HepG2 (cell line): ENCODE results near the gene USP14. TPM values are rescaled to one million over a fixed set of nuclear protein-coding genes. Genes with fewer than 3 reads are reported as not detected.

Experiments used
- ATAC-seq: fragments of 200-7000 bp; cut with Tn5 transposase; 3 replicates; pipeline ENCODE4 v1.9.1; 2020; ENCODE audit warnings: mild to moderate bottlenecking, moderate library complexity
- BruUV-seq: library from RNA; stranded (reverse); fragments of 400-500 nt; replicated peaks from 2 replicates; lab custom pipeline; 2021; lab: Mats Ljungman, UMichigan
- CTCF ChIA-PET: fragments of 300-600 bp; formaldehyde crosslinking; extraction: SDS; loops from one replicate; lab custom pipeline; 2021; ENCODE audit warnings: low total read pairs, inconsistent platforms, low intra/inter-chr PET ratio; lab: Yijun Ruan, JAX
- POLR2A ChIA-PET: fragments of 350-600 bp; sonication (Branson Sonifier 250); formaldehyde crosslinking; loops from one replicate; lab custom pipeline; 2020; ENCODE audit warnings: antibody characterized with exemption, inconsistent platforms; lab: Yijun Ruan, JAX
- DNase-seq: peaks from one replicate; pipeline ENCODE4 v3.0.0-alpha.2; 2015; ENCODE audit warnings: low spot score
- FAIRE-seq: peaks from 3 replicates; lab custom pipeline; 2011; peaks lifted over from hg19 to GRCh38; lab: Jason Lieb, UNC
- H2AFZ ChIP-seq: one replicate; pipeline ENCODE4 v1.6.1; 2011; ENCODE audit warnings: low read length, inconsistent platforms
- H3K27ac ChIP-seq: fragments of 300-600 bp; 3 replicates; pipeline ENCODE4 v1.8.0; 2011; ENCODE audit warnings: mixed run types, mild to moderate bottlenecking, mixed read lengths, low read length, inconsistent platforms; ENCODE audit not compliant: insufficient read depth; ENCODE audit errors: extremely low read length
- H3K27me3 ChIP-seq, 2 experiments: fragments of 200-600 bp in 1 of 2; 2 replicates in 1 of 2; 3 replicates in 1 of 2; pipeline versions ENCODE4 v1.6.0 to v1.8.0; 2011; ENCODE audit warnings: low read length in 2 of 2, mild to moderate bottlenecking in 2 of 2, moderate library complexity in 2 of 2, inconsistent platforms in 1 of 2; ENCODE audit not compliant: insufficient read depth in 2 of 2, control insufficient read depth in 1 of 2
- H3K36me3 ChIP-seq, 2 experiments: fragments of 200-600 bp in 1 of 2; replicated peaks in 1 of 2; 2 replicates in 1 of 2; 3 replicates in 1 of 2; pipeline versions ENCODE4 v1.5.1 to v1.8.0; 2011; ENCODE audit warnings: low read length in 2 of 2, inconsistent platforms in 1 of 2; ENCODE audit not compliant: insufficient read depth in 2 of 2, control insufficient read depth in 1 of 2
- H3K4me1 ChIP-seq: 2 replicates; pipeline ENCODE4 v1.5.1; 2012; ENCODE audit warnings: low read length, inconsistent platforms; ENCODE audit not compliant: insufficient read depth
- H3K4me2 ChIP-seq: 2 replicates; pipeline ENCODE4 v1.6.0; 2011; ENCODE audit warnings: low read depth, low read length, inconsistent platforms
- H3K4me3 ChIP-seq, 3 experiments: fragments of 200-600 bp in 1 of 3; sonication (generic), shearing (Covaris generic) in 1 of 3; replicated peaks in 1 of 3; 2 replicates each; pipeline ENCODE4 v1.5.1; 2011 to 2016; ENCODE audit warnings: low read length in 3 of 3, inconsistent platforms in 2 of 3, low read depth in 2 of 3, mild to moderate bottlenecking in 2 of 3, control low read depth in 1 of 3, mixed read lengths in 1 of 3; ENCODE audit not compliant: insufficient read depth in 1 of 3
- H3K79me2 ChIP-seq: one replicate; pipeline ENCODE4 v1.6.1; 2011; ENCODE audit warnings: low read length, inconsistent platforms; ENCODE audit not compliant: insufficient read depth
- H3K9ac ChIP-seq: 2 replicates; pipeline ENCODE4 v1.6.0; 2011; ENCODE audit warnings: mild to moderate bottlenecking, low read depth, low read length, inconsistent platforms; ENCODE audit not compliant: insufficient read depth
- H3K9me3 ChIP-seq: 2 replicates; pipeline ENCODE4 v1.5.1; 2012; ENCODE audit warnings: mild to moderate bottlenecking, low read length
- H4K20me1 ChIP-seq: 2 replicates; pipeline ENCODE4 v1.6.0; 2011; ENCODE audit warnings: inconsistent platforms, mild to moderate bottlenecking, low read length, moderate library complexity; ENCODE audit not compliant: insufficient read depth
- ATAD3A ChIP-seq: sonication (generic); formaldehyde crosslinking; IDR thresholded peaks from 2 replicates; pipeline ENCODE4 v1.4.0; 2020; ENCODE audit warnings: missing genetic modification reagents
- PPARG ChIP-seq: conservative IDR thresholded peaks from 2 replicates; pipeline ENCODE4 v1.6.1; 2016; ENCODE audit warnings: missing biosample characterization, missing genetic modification reagents
- TBP ChIP-seq: sonication (generic); formaldehyde crosslinking; IDR thresholded peaks from 2 replicates; pipeline ENCODE4 v1.5.0; 2020; ENCODE audit warnings: missing genetic modification reagents
- ZBTB38 ChIP-seq: sonication (generic); formaldehyde crosslinking; IDR thresholded peaks from 2 replicates; pipeline ENCODE4 v1.5.1; 2020; ENCODE audit warnings: mild to moderate bottlenecking, missing genetic modification reagents
- ZNF230 ChIP-seq: sonication (generic); formaldehyde crosslinking; IDR thresholded peaks from 2 replicates; pipeline ENCODE4 v1.4.0; 2020; ENCODE audit warnings: mild to moderate bottlenecking, missing genetic modification reagents
- ZNF709 ChIP-seq: sonication (generic); formaldehyde crosslinking; IDR thresholded peaks from 2 replicates; pipeline ENCODE4 v1.5.0; 2020; ENCODE audit warnings: mild to moderate bottlenecking, missing genetic modification reagents
- whole genome bisulfite sequencing: methylation state at CpG from one replicate; pipeline ENCODE4 v1.1.6; 2017; ENCODE audit warnings: low lambda C conversion rate; 5-methylcytosine and 5-hydroxymethylcytosine counted together
- in situ Hi-C: cut with HindIII; loops from 2 replicates; pipeline ENCODE4 v1.10.0; 2017; ENCODE audit warnings: low pct_unique_long_range_greater_than_20kb; ENCODE audit not compliant: extremely low pct_ligation_motif_present
- intact Hi-C: fragments of 100-400 bp; cut with micrococcal nuclease; formaldehyde crosslinking; loops from one replicate; pipeline ENCODE4 v1.10.0; 2022; ENCODE audit not compliant: unreplicated experiment
- polyA plus RNA-seq, 8 experiments: library from polyadenylated mRNA; depleted of rRNA in 3 of 8; stranded (reverse) in 7 of 8; unstranded in 1 of 8; fragments of >200 nt; fragmentation: Illumina TruSeq in 4 of 8; extraction: Trizol in 4 of 8; gene quantifications; 2 replicates each; pipeline versions ENCODE4 v1.2.1 to v1.2.3, GENCODE V29; 2011 to 2016; ENCODE audit warnings: low read depth in 4 of 8, missing spikeins in 1 of 8, mixed read lengths in 1 of 8; ENCODE audit not compliant: insufficient read depth in 1 of 8
- total RNA-seq, 5 experiments: library from RNA; depleted of rRNA; stranded (reverse); fragments of >200 nt; fragmentation: Illumina TruSeq; extraction: Trizol; gene quantifications; 2 replicates each; pipeline ENCODE4 v1.2.3, GENCODE V29; 2016; ENCODE audit warnings: low read depth in 1 of 5
- TF ChIP-seq, protein P1 (sequence below): sonication (generic); formaldehyde crosslinking; IDR thresholded peaks from 2 replicates; pipeline ENCODE4 v1.4.0; 2020; ENCODE audit warnings: missing genetic modification reagents, borderline replicate concordance

USP14 gene
- total and polyA plus RNA-seq, 2 of the 13 experiments (the other 11 are each of a cell fraction or from before 2014, with no cell fraction given), result 14.7 to 16.6 TPM

DNA sequence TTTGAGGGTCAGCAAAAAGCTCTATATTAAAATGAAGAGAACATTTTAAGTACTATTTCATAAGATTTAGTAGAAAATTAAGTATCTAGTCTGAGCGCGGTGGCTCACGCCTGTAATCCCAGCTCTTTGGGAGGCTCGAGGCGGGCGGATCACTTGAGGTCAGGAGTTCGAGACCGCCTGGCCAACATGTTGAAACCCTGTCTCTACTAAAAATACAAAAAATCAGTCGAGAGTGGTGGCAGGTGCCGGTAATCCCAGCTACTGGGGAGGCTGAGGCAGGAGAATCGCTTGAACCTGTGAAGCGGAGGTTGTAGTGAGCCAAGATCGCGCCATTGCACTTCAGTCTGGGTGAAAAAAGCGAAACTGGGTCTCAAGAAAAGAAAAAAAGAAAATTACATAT is 1.6 kb downstream of the USP14 start:
- TF ChIP-seq TBP (CRISPR knock-in tag), result no peak
- TF ChIP-seq ZBTB38 (CRISPR knock-in tag), result peak; percentile 34; the same call in 1 of the 2 replicates
- intact Hi-C loops (loop anchor here (5.0 kb wide), 1 partner anchor 48 kb away; no protein-coding TSS in a partner anchor), in situ Hi-C loops (no loop called here)
- peaks cover 0 to 3% of the 10 kb centered on the region in 2 experiments; a peak in 1 of 5 replicates for H3K27me3 ChIP-seq
- peak overlapping the region; percentile 83 for H3K4me2 ChIP-seq
- DNase-seq (no peak), FAIRE-seq (no peak), ATAC-seq (no peak)
- no TSS peak for BruUV-seq
- peak overlapping the region; percentile 80 for H3K27ac ChIP-seq
- peak overlapping the region; percentile 75 to 90 (median 88) for H3K4me3 ChIP-seq
- no peak overlapping the region for H2AFZ ChIP-seq
- H3K9ac ChIP-seq, result peak overlapping the region; percentile 84; the same call in 1 of the 2 replicates
- H3K36me3 ChIP-seq, result peaks cover 3 to 19% of the 10 kb centered on the region in 2 experiments; a peak in 2 of 5 replicates
- H3K4me1 ChIP-seq, result peaks cover 59% of the 10 kb centered on the region
- no peaks in the 10 kb centered on the region for H3K9me3 ChIP-seq
- WGBS, result 94% methylated on average over 15 of the region's 15 CpGs
- peaks cover 50% of the 10 kb centered on the region for H3K79me2 ChIP-seq
- peaks cover 27% of the 10 kb centered on the region for H4K20me1 ChIP-seq
- CTCF ChIA-PET, result no interaction called here
- POLR2A ChIA-PET, result interaction anchor here (1.6 kb wide), 1 partner anchor 108 kb away, joined by 4 read pairs; the partner anchor contains the start of gene THOC1

DNA sequence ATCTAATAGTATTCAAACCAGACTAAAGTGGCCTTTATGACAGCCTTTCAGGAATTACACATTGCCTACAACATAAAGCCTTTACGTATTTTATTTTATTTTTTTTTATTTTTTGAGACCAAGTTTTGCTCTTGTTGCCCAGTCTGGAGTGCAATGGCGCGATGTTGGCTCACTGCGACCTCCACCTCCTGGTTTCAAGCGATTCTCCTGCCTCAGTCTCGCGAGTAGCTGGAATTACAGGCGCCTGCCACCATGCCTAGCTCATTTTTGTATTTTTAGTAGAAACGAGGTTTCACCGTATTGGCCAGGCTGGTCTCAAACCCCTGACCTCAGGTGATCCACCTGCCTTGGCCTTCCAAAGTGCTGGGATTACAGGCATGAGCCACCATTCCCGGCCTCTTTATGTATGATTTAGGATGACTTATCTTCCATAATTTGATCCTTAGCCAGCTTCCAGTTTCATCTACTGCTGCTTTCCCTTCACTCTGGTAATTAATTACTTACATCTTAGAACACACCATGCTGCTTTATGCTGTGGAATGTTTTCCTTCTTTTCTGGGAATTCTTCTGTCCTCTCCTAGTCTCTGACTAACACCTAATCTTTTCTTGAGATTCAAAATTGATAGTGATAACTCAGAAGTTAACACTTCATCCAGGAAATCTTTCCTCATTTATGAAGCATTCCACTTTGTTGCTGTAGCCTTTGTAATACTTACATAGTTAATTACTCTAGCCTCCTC is 2.6 kb downstream of the USP14 start:
- FAIRE-seq, result no peak

More for the DNA sequence above, 2.6 kb downstream of the USP14 start:
- Histone ChIP-seq H3K27ac (no peak overlapping the region), H4K20me1 (peaks cover 27% of the 10 kb centered on the region), H3K79me2 (peaks cover 52% of the 10 kb centered on the region), H2AFZ (no peak overlapping the region)
- in situ Hi-C loops, result no loop called here
- ATAC-seq, result no peak
- intact Hi-C loops, result no loop called here
- CTCF ChIA-PET, result no interaction called here
- DNase-seq, result no peak
- no TSS peak for BruUV-seq
- no peak for TF ChIP-seq ZNF709 (CRISPR knock-in tag)
- TF ChIP-seq, protein P1, sequence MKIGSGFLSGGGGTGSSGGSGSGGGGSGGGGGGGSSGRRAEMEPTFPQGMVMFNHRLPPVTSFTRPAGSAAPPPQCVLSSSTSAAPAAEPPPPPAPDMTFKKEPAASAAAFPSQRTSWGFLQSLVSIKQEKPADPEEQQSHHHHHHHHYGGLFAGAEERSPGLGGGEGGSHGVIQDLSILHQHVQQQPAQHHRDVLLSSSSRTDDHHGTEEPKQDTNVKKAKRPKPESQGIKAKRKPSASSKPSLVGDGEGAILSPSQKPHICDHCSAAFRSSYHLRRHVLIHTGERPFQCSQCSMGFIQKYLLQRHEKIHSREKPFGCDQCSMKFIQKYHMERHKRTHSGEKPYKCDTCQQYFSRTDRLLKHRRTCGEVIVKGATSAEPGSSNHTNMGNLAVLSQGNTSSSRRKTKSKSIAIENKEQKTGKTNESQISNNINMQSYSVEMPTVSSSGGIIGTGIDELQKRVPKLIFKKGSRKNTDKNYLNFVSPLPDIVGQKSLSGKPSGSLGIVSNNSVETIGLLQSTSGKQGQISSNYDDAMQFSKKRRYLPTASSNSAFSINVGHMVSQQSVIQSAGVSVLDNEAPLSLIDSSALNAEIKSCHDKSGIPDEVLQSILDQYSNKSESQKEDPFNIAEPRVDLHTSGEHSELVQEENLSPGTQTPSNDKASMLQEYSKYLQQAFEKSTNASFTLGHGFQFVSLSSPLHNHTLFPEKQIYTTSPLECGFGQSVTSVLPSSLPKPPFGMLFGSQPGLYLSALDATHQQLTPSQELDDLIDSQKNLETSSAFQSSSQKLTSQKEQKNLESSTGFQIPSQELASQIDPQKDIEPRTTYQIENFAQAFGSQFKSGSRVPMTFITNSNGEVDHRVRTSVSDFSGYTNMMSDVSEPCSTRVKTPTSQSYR (CRISPR knock-in tag), result no peak
- TF ChIP-seq ATAD3A (CRISPR knock-in tag), result no peak
- TF ChIP-seq PPARG (CRISPR knock-in tag), result no peak
- TF ChIP-seq ZNF230, result no peak
- TF ChIP-seq, all 625 proteins: peak for 0
- Histone ChIP-seq H3K9me3 (no peaks in the 10 kb centered on the region), H3K4me3 (no peak overlapping the region), H3K9ac (no peak overlapping the region), H3K4me2 (peak overlapping the region; percentile 83; the same call in 1 of the 2 replicates), H3K36me3 (peaks cover 5 to 30% of the 10 kb centered on the region in 2 experiments; a peak in 3 of 5 replicates), H3K4me1 (peaks cover 50% of the 10 kb centered on the region), H3K27me3 (peaks cover 0 to 3% of the 10 kb centered on the region in 2 experiments; a peak in 1 of 5 replicates)
- WGBS, result 93% methylated on average over 11 of the region's 11 CpGs
- POLR2A ChIA-PET, result interaction anchor here (1.6 kb wide), 1 partner anchor 107 kb away, joined by 4 read pairs; the partner anchor contains the start of gene THOC1
